ENCODE data around the gene COA7. TPM values are rescaled to one million over a fixed set of nuclear protein-coding genes. Genes with fewer than 3 reads are reported as not detected.

The COA7 gene
- total RNA-seq, 2 donors from 2014 or later, result 23.5 to 29.9 TPM

DNA sequence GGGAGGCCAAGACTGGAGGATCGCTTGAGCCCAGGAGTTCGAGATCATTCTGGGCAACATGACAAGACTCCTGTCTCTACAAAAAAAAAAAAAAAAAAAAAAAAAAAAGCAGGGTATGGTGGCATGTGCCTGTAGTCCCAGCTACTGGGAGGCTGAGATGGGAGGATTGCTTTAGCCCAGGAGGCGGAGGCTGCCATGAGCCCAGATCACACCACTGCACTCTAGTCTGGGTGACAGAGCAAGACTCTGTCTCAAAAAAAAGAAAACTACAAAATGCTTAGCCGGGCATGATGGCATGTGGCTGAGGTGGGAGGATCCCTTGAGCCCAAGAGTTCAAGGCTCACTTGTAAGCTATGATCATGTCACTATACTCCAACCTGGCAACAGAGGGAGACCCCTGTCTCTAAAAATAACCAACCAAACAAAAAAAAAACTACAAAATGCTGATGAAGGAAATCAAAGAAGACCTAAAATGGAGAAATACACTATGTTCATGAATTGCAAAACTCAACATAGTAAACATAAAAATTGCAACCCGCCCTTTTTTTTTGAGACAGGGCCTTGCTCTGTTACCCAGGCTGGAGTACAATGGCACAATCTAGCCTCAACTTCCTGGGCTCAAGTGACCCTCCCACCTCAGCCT, 44.8 kb downstream of the COA7 start:
- no peaks in the 10 kb centered on the region for H3K36me3 ChIP-seq (ENCODE audit: control insufficient read depth, insufficient read depth, low read length)
- TF ChIP-seq, protein P1, sequence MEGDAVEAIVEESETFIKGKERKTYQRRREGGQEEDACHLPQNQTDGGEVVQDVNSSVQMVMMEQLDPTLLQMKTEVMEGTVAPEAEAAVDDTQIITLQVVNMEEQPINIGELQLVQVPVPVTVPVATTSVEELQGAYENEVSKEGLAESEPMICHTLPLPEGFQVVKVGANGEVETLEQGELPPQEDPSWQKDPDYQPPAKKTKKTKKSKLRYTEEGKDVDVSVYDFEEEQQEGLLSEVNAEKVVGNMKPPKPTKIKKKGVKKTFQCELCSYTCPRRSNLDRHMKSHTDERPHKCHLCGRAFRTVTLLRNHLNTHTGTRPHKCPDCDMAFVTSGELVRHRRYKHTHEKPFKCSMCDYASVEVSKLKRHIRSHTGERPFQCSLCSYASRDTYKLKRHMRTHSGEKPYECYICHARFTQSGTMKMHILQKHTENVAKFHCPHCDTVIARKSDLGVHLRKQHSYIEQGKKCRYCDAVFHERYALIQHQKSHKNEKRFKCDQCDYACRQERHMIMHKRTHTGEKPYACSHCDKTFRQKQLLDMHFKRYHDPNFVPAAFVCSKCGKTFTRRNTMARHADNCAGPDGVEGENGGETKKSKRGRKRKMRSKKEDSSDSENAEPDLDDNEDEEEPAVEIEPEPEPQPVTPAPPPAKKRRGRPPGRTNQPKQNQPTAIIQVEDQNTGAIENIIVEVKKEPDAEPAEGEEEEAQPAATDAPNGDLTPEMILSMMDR (conservative IDR thresholded peaks at IDR 0.05), result no peak
- H3K9me3 ChIP-seq (ENCODE audit: control insufficient read depth, low read length), result no peaks in the 10 kb centered on the region
- H3K4me1 ChIP-seq (ENCODE audit: control insufficient read depth, insufficient read depth, low read length), result no peaks in the 10 kb centered on the region
- H3K36me3 Mint-ChIP-seq (ENCODE audit: low read depth), result no peaks in the 10 kb centered on the region
- no peaks in the 10 kb centered on the region for H3K27me3 ChIP-seq (ENCODE audit: control insufficient read depth, insufficient read depth, low read length, poor library complexity, severe bottlenecking)
- H3K4me3 ChIP-seq (ENCODE audit: low read length), result no peak overlapping the region
- no peak overlapping the region for H3K27ac Mint-ChIP-seq
- no peaks in the 10 kb centered on the region for H3K9me3 Mint-ChIP-seq
- no peak overlapping the region for H3K9ac ChIP-seq (ENCODE audit: extremely low read depth, low read length, poor library complexity, severe bottlenecking)
- WGBS, 2 experiments (ENCODE audit: insufficient coverage in 1 of 2, insufficient read length in 1 of 2), result 97 to 100% methylated on average over 3 to 5 of the region's 5 CpGs
- peaks cover 6% of the 10 kb centered on the region for H3K4me1 Mint-ChIP-seq
- H3K4me3 Mint-ChIP-seq, result no peak overlapping the region
- H3K27ac ChIP-seq (ENCODE audit: low read depth, low read length), result no peak overlapping the region
- H3K27me3 Mint-ChIP-seq (ENCODE audit: insufficient read depth), result no peaks in the 10 kb centered on the region
- DNase-seq, result no peak

DNA sequence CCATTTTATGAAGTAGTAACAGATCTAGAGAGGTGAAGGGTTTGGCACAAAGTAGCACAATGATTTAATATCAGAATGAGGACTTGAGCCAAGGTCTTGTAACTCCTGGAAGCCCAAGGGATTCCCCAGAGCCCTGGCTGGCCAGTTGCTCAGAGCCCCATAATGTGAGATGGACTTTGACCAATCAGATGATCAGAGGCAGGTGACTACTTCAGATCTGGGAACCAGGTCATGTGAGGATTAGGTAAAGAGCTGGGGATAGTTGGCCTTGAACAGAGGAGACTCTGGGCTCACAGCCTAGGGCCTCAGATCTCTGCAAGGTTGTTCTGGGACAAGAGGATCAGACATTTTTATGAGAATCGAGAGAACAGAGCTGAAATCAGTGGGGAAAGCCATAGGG, 46.2 kb downstream of the COA7 start:
- Histone ChIP-seq H3K4me3 (ENCODE audit: low read length) (no peak overlapping the region), H3K36me3 (ENCODE audit: control insufficient read depth, insufficient read depth, low read length) (no peaks in the 10 kb centered on the region), H3K9ac (ENCODE audit: extremely low read depth, low read length, poor library complexity, severe bottlenecking) (no peak overlapping the region), H3K27ac (ENCODE audit: low read depth, low read length) (no peak overlapping the region), H3K4me1 (ENCODE audit: control insufficient read depth, insufficient read depth, low read length) (no peaks in the 10 kb centered on the region), H3K27me3 (ENCODE audit: control insufficient read depth, insufficient read depth, low read length, poor library complexity, severe bottlenecking) (no peaks in the 10 kb centered on the region), H3K9me3 (ENCODE audit: control insufficient read depth, low read length) (peaks cover 3% of the 10 kb centered on the region)
- DNase-seq, result no peak
- Mint-ChIP-seq H3K4me1 (peaks cover 6% of the 10 kb centered on the region), H3K36me3 (ENCODE audit: low read depth) (peaks cover 5% of the 10 kb centered on the region), H3K27ac (peak overlapping the region; percentile 36), H3K27me3 (ENCODE audit: insufficient read depth) (no peaks in the 10 kb centered on the region), H3K9me3 (no peaks in the 10 kb centered on the region), H3K4me3 (no peak overlapping the region)
- TF ChIP-seq, protein P1 (conservative IDR thresholded peaks at IDR 0.05), result no peak
- WGBS, 2 experiments (ENCODE audit: insufficient coverage in 1 of 2, insufficient read length in 1 of 2), result 88% methylated on average over 1 of the region's 1 CpG; no CpG with 5 or more reads in 1 of the 2 experiments

DNA sequence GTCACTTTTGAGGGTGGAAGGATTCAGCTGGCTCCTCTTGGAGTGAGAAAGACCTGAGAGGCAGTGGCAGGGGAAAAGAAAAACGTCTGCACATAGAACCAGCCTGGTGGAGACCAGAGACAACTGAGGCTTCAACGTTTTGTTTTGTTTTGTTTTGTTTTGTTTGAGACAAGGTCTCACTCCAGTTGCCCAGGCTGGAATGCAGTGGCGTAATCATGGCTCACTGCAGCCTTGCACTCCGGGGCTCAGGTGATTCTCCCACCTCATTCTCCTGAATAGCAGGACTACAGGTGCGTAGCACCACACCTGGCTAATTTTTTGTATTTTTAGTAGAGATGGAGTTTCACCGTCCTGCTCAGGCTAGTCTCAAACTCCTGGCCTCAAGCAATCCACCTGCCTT, 52.9 kb downstream of the COA7 start:
- no peaks in the 10 kb centered on the region for H3K4me1 ChIP-seq (ENCODE audit: control insufficient read depth, insufficient read depth, low read length)
- Mint-ChIP-seq H3K36me3 (ENCODE audit: low read depth) (peaks cover 5% of the 10 kb centered on the region), H3K4me1 (peaks cover under 1% of the 10 kb centered on the region), H3K27ac (no peak overlapping the region), H3K9me3 (no peaks in the 10 kb centered on the region), H3K4me3 (no peak overlapping the region), H3K27me3 (ENCODE audit: insufficient read depth) (peaks cover 3% of the 10 kb centered on the region)
- no peaks in the 10 kb centered on the region for H3K27me3 ChIP-seq (ENCODE audit: control insufficient read depth, insufficient read depth, low read length, poor library complexity, severe bottlenecking)
- H3K27ac ChIP-seq (ENCODE audit: low read depth, low read length), result no peak overlapping the region
- no peaks in the 10 kb centered on the region for H3K36me3 ChIP-seq (ENCODE audit: control insufficient read depth, insufficient read depth, low read length)
- no peak overlapping the region for H3K4me3 ChIP-seq (ENCODE audit: low read length)
- no peak for DNase-seq
- WGBS, 2 experiments (ENCODE audit: insufficient coverage in 1 of 2, insufficient read length in 1 of 2), result 83% methylated on average over 3 to 6 of the region's 6 CpGs
- H3K9me3 ChIP-seq (ENCODE audit: control insufficient read depth, low read length), result peaks cover 8% of the 10 kb centered on the region
- TF ChIP-seq, protein P1 (conservative IDR thresholded peaks at IDR 0.05), result no peak
- H3K9ac ChIP-seq (ENCODE audit: extremely low read depth, low read length, poor library complexity, severe bottlenecking), result no peak overlapping the region
